GM18505 (cell line): ENCODE results near the gene COX7C.
A peak's percentile ranks its signal among the peaks of the same experiment; 100 is the strongest.
"Not testable (repeated sequence)": the region's sequence is repeated elsewhere in the genome, so short reads cannot be mapped to it uniquely, and the experiment has no call there.

Experiments used
- ATAC-seq: cut with Tn5 transposase; IDR thresholded peaks from one replicate; pipeline ENCODE4 v1.9.1; 2021; ENCODE audit not compliant: unreplicated experiment
- POLR2A ChIP-seq: IDR thresholded peaks from 4 replicates; pipeline ENCODE4 v1.6.1; 2011; ENCODE audit warnings: borderline replicate concordance; ENCODE audit not compliant: insufficient read depth, insufficient read length; ENCODE audit errors: extremely low read depth

COX7C gene

GRCh38 chr5:86617756-86618576, at the start of gene COX7C:
Gene COX7C, plus strand, starts transcription at chr5:86617941. Its CDS starts 115 bp downstream, at chr5:86618056.
- peak; percentile 83 for TF ChIP-seq POLR2A
- ATAC-seq, result peak; percentile 98

- not testable (repeated sequence) for ATAC-seq
Measured at GRCh38 chr5:86569522-86570426, 48.0 kb upstream of the COX7C start.

- ATAC-seq, result no peak
- TF ChIP-seq POLR2A, result no peak
Measured at GRCh38 chr5:86570427-86571083, 47.2 kb upstream of the COX7C start.

GRCh38 chr5:86571109-86571508, 46.6 kb upstream of the COX7C start:
- ATAC-seq, result not testable (repeated sequence)

- no peak for ATAC-seq
- TF ChIP-seq POLR2A, result no peak
Measured at GRCh38 chr5:86572825-86573517, 44.8 kb upstream of the COX7C start.

- TF ChIP-seq POLR2A, result no peak
- ATAC-seq, result no peak
Measured at GRCh38 chr5:86579502-86579901, 38.2 kb upstream of the COX7C start.

GRCh38 chr5:86596476-86596875, 21.3 kb upstream of the COX7C start:
- no peak for ATAC-seq
- TF ChIP-seq POLR2A, result no peak

- no peak for ATAC-seq
- no peak for TF ChIP-seq POLR2A
Measured at GRCh38 chr5:86605881-86606280, 11.9 kb upstream of the COX7C start.

- no peak for ATAC-seq
- no peak for TF ChIP-seq POLR2A
Measured at GRCh38 chr5:86613455-86613854, 4.3 kb upstream of the COX7C start.

- no peak for ATAC-seq
- TF ChIP-seq POLR2A, result no peak
Measured at GRCh38 chr5:86617309-86617755, 409 bp upstream of the COX7C start.

- no peak for ATAC-seq
Measured at GRCh38 chr5:86623785-86624483, 6.2 kb downstream of the COX7C start.

GRCh38 chr5:86625148-86625547, 7.4 kb downstream of the COX7C start:
- no peak for TF ChIP-seq POLR2A
- no peak for ATAC-seq

More at GRCh38 chr5:86623785-86624483, 6.2 kb downstream of the COX7C start:
- TF ChIP-seq POLR2A, result no peak
